H1 (cell line): ENCODE measurements around the gene TAF12. TPM values are rescaled to one million over a fixed set of nuclear protein-coding genes. Genes with fewer than 3 reads are reported as not detected.

ENCODE experiments used
- ASH2L ChIP-seq: fragments of 200-600, 300-600 bp; sonication (generic); IDR thresholded peaks from one replicate; pipeline ENCODE4 v1.7.1; 2017; ENCODE audit warnings: low read length
- BCL11A ChIP-seq, 2 experiments: IDR thresholded peaks; one replicate each; pipeline ENCODE4 v1.6.1; 2011; ENCODE audit warnings: low read depth in 2 of 2, low read length in 2 of 2, mild to moderate bottlenecking in 2 of 2
- MAFK ChIP-seq: IDR thresholded peaks from 2 replicates; pipeline ENCODE4 v1.6.1; 2012; ENCODE audit warnings: low read depth, mild to moderate bottlenecking, improper control_type of control experiment, low read length
- RFX5 ChIP-seq: IDR thresholded peaks from 2 replicates; pipeline ENCODE4 v1.6.1; 2011; ENCODE audit warnings: low read depth, low read length, improper control_type of control experiment, borderline replicate concordance
- SIX5 ChIP-seq: IDR thresholded peaks from 2 replicates; pipeline ENCODE4 v1.6.1; 2011; ENCODE audit warnings: mild to moderate bottlenecking, low read depth, low read length
- SRF ChIP-seq: IDR thresholded peaks from 2 replicates; pipeline ENCODE4 v1.6.1; 2011; ENCODE audit warnings: mild to moderate bottlenecking, low read depth, low read length, moderate library complexity
- TAF1 ChIP-seq: IDR thresholded peaks from 2 replicates; pipeline ENCODE4 v1.6.1; 2011; ENCODE audit warnings: mild to moderate bottlenecking, low read depth, low read length
- TBP ChIP-seq: IDR thresholded peaks from 2 replicates; pipeline ENCODE4 v1.6.1; 2011; ENCODE audit warnings: low read depth, low read length, improper control_type of control experiment
- YY1 ChIP-seq: IDR thresholded peaks from 2 replicates; pipeline ENCODE4 v1.6.1; 2011; ENCODE audit warnings: low read depth, mild to moderate bottlenecking, low read length
- polyA plus RNA-seq, 7 experiments: library from polyadenylated mRNA; depleted of rRNA in 3 of 7; stranded (reverse) in 5 of 7; unstranded in 2 of 7; fragments of >200 nt in 5 of 7; fragments of 200-250 nt in 2 of 7; gene quantifications; 1 replicate in 5 of 7; 2 replicates in 1 of 7; 4 replicates in 1 of 7; pipeline versions ENCODE4 v1.2.1 to v1.2.3, GENCODE V29; 2011 to 2013; ENCODE audit warnings: missing spikeins in 2 of 7, mixed read lengths in 2 of 7
- total RNA-seq: library from RNA; stranded (reverse); fragmentation: NEBNext Ultra II Directional; extraction: Animal tissue kit (Norgen Biotek cat#: 25700); gene quantifications from 2 replicates; pipeline ENCODE4 v1.2.1, GENCODE V29; 2021

The TAF12 gene
- total and polyA plus RNA-seq, 2 of the 8 experiments (the other 6 are each of a cell fraction or from before 2014, with no cell fraction given), result 25.1 to 27.2 TPM

GRCh38 chr1:28684937-28685336 is 42.1 kb upstream of the TAF12 start (continued):
- TF ChIP-seq SIX5 (no peak), ASH2L (no peak), RFX5 (no peak), TBP (no peak), MAFK (no peak), SRF (no peak), YY1 (no peak), BCL11A (IDR thresholded peaks at IDR 0.05; ENCODE audit: low read depth in 2 of 2, low read length in 2 of 2) (no peak), TAF1 (no peak)
